IMR-90 (cell line): ENCODE results near the gene KCNJ6. TPM values are rescaled to one million over a fixed set of nuclear protein-coding genes. Genes with fewer than 3 reads are reported as not detected.

Experiments used
- ATAC-seq: fragments of 200-7000 bp; cut with Tn5 transposase; 2 replicates; pipeline ENCODE4 v1.9.1; 2020; ENCODE audit warnings: low read depth, mild to moderate bottlenecking, moderate library complexity
- BruUV-seq: library from RNA; stranded (reverse); fragments of 400-500 nt; replicated peaks from 2 replicates; lab custom pipeline; 2021; lab: Mats Ljungman, UMichigan
- CTCF ChIA-PET: fragments of 300-600 bp; formaldehyde crosslinking; extraction: SDS; loops from one replicate; lab custom pipeline; 2021; ENCODE audit warnings: antibody characterized with exemption; lab: Yijun Ruan, JAX
- POLR2A ChIA-PET: fragments of 300-600 bp; sonication (Branson Sonifier 250); formaldehyde crosslinking; loops from one replicate; lab custom pipeline; 2022; ENCODE audit warnings: antibody characterized with exemption; ENCODE audit not compliant: unreplicated experiment; lab: Charles Lee
- DNase-seq: peaks from one replicate; pipeline ENCODE4 v3.0.0; 2013
- H2AFZ ChIP-seq: replicated peaks from 2 replicates; pipeline ENCODE3; 2013; ENCODE audit warnings: low read length, mild to moderate bottlenecking; ENCODE audit not compliant: poor library complexity
- H2AK5ac ChIP-seq: 2 replicates; pipeline ENCODE4 v1.6.1; 2013; ENCODE audit warnings: low read depth, low read length, inconsistent platforms
- H2AK9ac ChIP-seq: replicated peaks from 2 replicates; pipeline ENCODE3; 2013; ENCODE audit warnings: mild to moderate bottlenecking, low read depth, low read length, moderate library complexity; ENCODE audit not compliant: poor library complexity
- H2BK120ac ChIP-seq: 2 replicates; pipeline ENCODE4 v1.6.1; 2013; ENCODE audit warnings: low read depth, low read length, inconsistent platforms
- H2BK15ac ChIP-seq: 3 replicates; pipeline ENCODE4 v1.6.1; 2013; ENCODE audit warnings: low read depth, low read length, inconsistent platforms
- H2BK20ac ChIP-seq: 2 replicates; pipeline ENCODE4 v1.6.1; 2013; ENCODE audit warnings: low read depth, mild to moderate bottlenecking, inconsistent platforms, low read length, moderate library complexity
- H2BK5ac ChIP-seq: 2 replicates; pipeline ENCODE4 v1.6.1; 2013; ENCODE audit warnings: mild to moderate bottlenecking, low read depth, low read length, inconsistent platforms; ENCODE audit not compliant: poor library complexity, severe bottlenecking
- H3K14ac ChIP-seq: replicated peaks from 2 replicates; pipeline ENCODE4 v1.6.1; 2013; ENCODE audit warnings: low read depth, low read length, inconsistent platforms
- H3K18ac ChIP-seq: 2 replicates; pipeline ENCODE4 v1.6.1; 2013; ENCODE audit warnings: low read depth, low read length, control low read depth
- H3K23ac ChIP-seq: 2 replicates; pipeline ENCODE4 v1.6.1; 2013; ENCODE audit warnings: low read depth, low read length, inconsistent platforms
- H3K27ac ChIP-seq: 2 replicates; pipeline ENCODE4 v1.5.1; 2013; ENCODE audit warnings: mild to moderate bottlenecking, control low read depth, low read length; ENCODE audit not compliant: insufficient read depth
- H3K27me3 ChIP-seq: 2 replicates; pipeline ENCODE4 v1.6.1; 2013; ENCODE audit warnings: low read length; ENCODE audit not compliant: control insufficient read depth, insufficient read depth
- H3K36me3 ChIP-seq: 2 replicates; pipeline ENCODE4 v1.6.1; 2013; ENCODE audit warnings: low read length, mixed read lengths; ENCODE audit not compliant: control insufficient read depth, insufficient read depth
- H3K4ac ChIP-seq: 2 replicates; pipeline ENCODE4 v1.6.1; 2013; ENCODE audit warnings: low read depth, low read length, inconsistent platforms
- H3K4me1 ChIP-seq: 2 replicates; pipeline ENCODE4 v1.6.1; 2013; ENCODE audit warnings: low read length, mixed read lengths; ENCODE audit not compliant: control insufficient read depth, insufficient read depth
- H3K4me2 ChIP-seq: 2 replicates; pipeline ENCODE4 v1.6.1; 2013; ENCODE audit warnings: low read depth, mild to moderate bottlenecking, control low read depth, low read length, moderate library complexity
- H3K4me3 ChIP-seq: 2 replicates; pipeline ENCODE4 v1.5.1; 2013; ENCODE audit warnings: low read depth, mild to moderate bottlenecking, control low read depth, low read length, moderate library complexity; ENCODE audit not compliant: insufficient read depth
- H3K56ac ChIP-seq: 2 replicates; pipeline ENCODE4 v1.6.1; 2013; ENCODE audit warnings: low read length, inconsistent platforms; ENCODE audit not compliant: insufficient read depth; ENCODE audit errors: extremely low read depth
- H3K79me1 ChIP-seq, 2 experiments: 2 replicates each; pipeline ENCODE4 v1.6.1; 2013; ENCODE audit warnings: low read length in 2 of 2, inconsistent platforms in 1 of 2, low read depth in 1 of 2
- H3K9ac ChIP-seq: 2 replicates; pipeline ENCODE4 v1.6.1; 2013; ENCODE audit warnings: low read depth, low read length, control low read depth
- H3K9me1 ChIP-seq: 2 replicates; pipeline ENCODE4 v1.6.1; 2013; ENCODE audit warnings: low read length, inconsistent platforms; ENCODE audit not compliant: insufficient read depth
- H3K9me3 ChIP-seq: 2 replicates; pipeline ENCODE4 v1.6.1; 2013; ENCODE audit warnings: low read length; ENCODE audit not compliant: control insufficient read depth, insufficient read depth
- H4K20me1 ChIP-seq: 2 replicates; pipeline ENCODE4 v1.6.1; 2013; ENCODE audit warnings: low read length, inconsistent platforms; ENCODE audit not compliant: insufficient read depth
- H4K5ac ChIP-seq: 2 replicates; pipeline ENCODE4 v1.6.1; 2013; ENCODE audit warnings: mild to moderate bottlenecking, low read depth, low read length, control low read depth
- H4K8ac ChIP-seq, 2 experiments: 2 replicates each; pipeline ENCODE4 v1.6.1; 2013; ENCODE audit warnings: low read depth in 2 of 2, low read length in 2 of 2, control low read depth in 1 of 2, inconsistent platforms in 1 of 2
- H4K91ac ChIP-seq: 2 replicates; pipeline ENCODE4 v1.6.1; 2013; ENCODE audit warnings: low read depth, low read length, inconsistent platforms; ENCODE audit not compliant: insufficient read depth
- FOS ChIP-seq: fragments of 150-350 bp; IDR thresholded peaks from 2 replicates; pipeline ENCODE4 v1.6.1; 2016; ENCODE audit warnings: low read depth, low read length
- MAZ ChIP-seq: IDR thresholded peaks from 2 replicates; pipeline ENCODE4 v1.6.1; 2012; ENCODE audit warnings: low read depth, mild to moderate bottlenecking, low read length, improper control_type of control experiment, moderate library complexity, borderline replicate concordance
- MXI1 ChIP-seq: IDR thresholded peaks from 2 replicates; pipeline ENCODE4 v1.6.1; 2012; ENCODE audit warnings: low read depth, mild to moderate bottlenecking, low read length, moderate library complexity, borderline replicate concordance
- NFE2L2 ChIP-seq: fragments of 150-350 bp; IDR thresholded peaks from 2 replicates; pipeline ENCODE4 v1.6.1; 2016; ENCODE audit warnings: low read depth, mild to moderate bottlenecking, low read length
- RAD21 ChIP-seq: IDR thresholded peaks from 2 replicates; pipeline ENCODE4 v1.6.1; 2012; ENCODE audit warnings: low read length, improper control_type of control experiment
- WGBS, 2 experiments: methylation state at CpG; one replicate each; pipeline versions ENCODE4 v1.1.5 to v1.1.7; 2013; ENCODE audit warnings: missing lambda C conversion rate in 2 of 2; ENCODE audit not compliant: insufficient read length in 1 of 2; ENCODE audit errors: extremely low coverage in 2 of 2; 5-methylcytosine and 5-hydroxymethylcytosine counted together
- dilution Hi-C: fragments of 300-500 bp; cut with HindIII; formaldehyde crosslinking; loops from one replicate; pipeline ENCODE4 v1.14.3; 2018; ENCODE audit warnings: low sequenced_read_pairs; ENCODE audit not compliant: unreplicated experiment
- in situ Hi-C: fragments of 300-500 bp; cut with MboI; formaldehyde crosslinking; loops from 3 replicates; pipeline ENCODE4 v1.14.3; 2019; ENCODE audit warnings: low sequenced_read_pairs, inconsistent platforms, mixed read lengths
- intact Hi-C: fragments of 100-400 bp; cut with micrococcal nuclease; formaldehyde crosslinking; loops from 2 replicates; pipeline ENCODE4 v1.10.0; 2022
- polyA plus RNA-seq, 3 experiments: library from polyadenylated mRNA; depleted of rRNA; stranded (reverse); fragments of >200 nt; gene quantifications; 2 replicates each; pipeline ENCODE4 v1.2.3, GENCODE V29; 2012; ENCODE audit warnings: low replicate concordance in 1 of 3
- total RNA-seq: library from RNA; depleted of rRNA; stranded (reverse); fragments of >200 nt; gene quantifications from 2 replicates; pipeline ENCODE4 v1.2.3, GENCODE V29; 2012
- TF ChIP-seq, protein P1 (sequence below): conservative IDR thresholded peaks from 2 replicates; pipeline ENCODE4 v1.5.1; 2012; ENCODE audit warnings: mild to moderate bottlenecking, low read depth, low read length, improper control_type of control experiment
- TF ChIP-seq, protein P2 (sequence below): fragments of 150-350 bp; IDR thresholded peaks from 2 replicates; pipeline ENCODE4 v1.6.1; 2017; ENCODE audit warnings: mild to moderate bottlenecking, antibody characterized with exemption, low read length, low read depth

The KCNJ6 gene
- total and polyA plus RNA-seq, 2 of the 4 experiments (the other 2 are of a cell fraction) = under 0.01 to 0.02 TPM

DNA sequence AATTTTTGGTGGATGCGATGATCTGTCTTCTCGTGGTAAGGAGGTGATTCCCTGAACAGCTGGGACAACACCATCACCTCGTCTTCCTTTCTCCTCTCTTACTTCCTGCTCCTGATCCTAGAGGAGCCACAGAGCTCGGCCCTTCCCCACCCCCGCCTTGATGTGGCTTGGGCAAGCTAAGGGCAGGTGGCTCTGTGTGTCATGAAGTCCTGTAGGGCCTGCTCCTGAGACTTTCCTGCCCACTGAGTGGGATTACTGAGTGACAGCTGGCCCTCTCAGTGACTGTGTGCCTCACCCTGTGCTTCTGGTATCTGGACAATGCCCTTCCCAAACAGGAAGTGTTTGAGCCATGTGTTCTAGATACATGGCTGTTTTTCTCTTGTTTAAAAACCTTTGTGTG, 153.0 kb downstream of the KCNJ6 start:
- Histone ChIP-seq H3K4me1 (peaks cover 2% of the 10 kb centered on the region), H3K4ac (0 out of 2 replicates have a peak overlapping the region, but pooled peaks have one; percentile 11), H3K4me3 (no peak overlapping the region), H3K23ac (no peak overlapping the region), H3K14ac (no peak overlapping the region), H2AK5ac (peak overlapping the region; percentile 67), H4K8ac (no peak overlapping the region), H3K36me3 (no peaks in the 10 kb centered on the region), H3K27ac (no peak overlapping the region), H2AK9ac (peak overlapping the region; percentile 42), H2BK15ac (no peak overlapping the region; the same call in 2 of the 3 replicates), H4K20me1 (no peaks in the 10 kb centered on the region), H4K5ac (no peak overlapping the region), H2AFZ (peak overlapping the region; percentile 33), H2BK20ac (no peak overlapping the region), H3K27me3 (no peaks in the 10 kb centered on the region; the same call in 1 of the 2 replicates), H3K4me2 (no peak overlapping the region), H3K9me1 (peaks cover 6% of the 10 kb centered on the region), H3K56ac (no peak overlapping the region), H2BK120ac (no peak overlapping the region), H3K9ac (no peak overlapping the region), H3K79me1 (no peaks in the 10 kb centered on the region), H3K9me3 (no peaks in the 10 kb centered on the region), H2BK5ac (no peak overlapping the region), H4K91ac (no peak overlapping the region), H3K18ac (no peak overlapping the region)
- TF ChIP-seq, protein P1, sequence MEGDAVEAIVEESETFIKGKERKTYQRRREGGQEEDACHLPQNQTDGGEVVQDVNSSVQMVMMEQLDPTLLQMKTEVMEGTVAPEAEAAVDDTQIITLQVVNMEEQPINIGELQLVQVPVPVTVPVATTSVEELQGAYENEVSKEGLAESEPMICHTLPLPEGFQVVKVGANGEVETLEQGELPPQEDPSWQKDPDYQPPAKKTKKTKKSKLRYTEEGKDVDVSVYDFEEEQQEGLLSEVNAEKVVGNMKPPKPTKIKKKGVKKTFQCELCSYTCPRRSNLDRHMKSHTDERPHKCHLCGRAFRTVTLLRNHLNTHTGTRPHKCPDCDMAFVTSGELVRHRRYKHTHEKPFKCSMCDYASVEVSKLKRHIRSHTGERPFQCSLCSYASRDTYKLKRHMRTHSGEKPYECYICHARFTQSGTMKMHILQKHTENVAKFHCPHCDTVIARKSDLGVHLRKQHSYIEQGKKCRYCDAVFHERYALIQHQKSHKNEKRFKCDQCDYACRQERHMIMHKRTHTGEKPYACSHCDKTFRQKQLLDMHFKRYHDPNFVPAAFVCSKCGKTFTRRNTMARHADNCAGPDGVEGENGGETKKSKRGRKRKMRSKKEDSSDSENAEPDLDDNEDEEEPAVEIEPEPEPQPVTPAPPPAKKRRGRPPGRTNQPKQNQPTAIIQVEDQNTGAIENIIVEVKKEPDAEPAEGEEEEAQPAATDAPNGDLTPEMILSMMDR = no peak
- TF ChIP-seq NFE2L2 = no peak
- no peak for TF ChIP-seq MXI1
- TF ChIP-seq, protein P2, sequence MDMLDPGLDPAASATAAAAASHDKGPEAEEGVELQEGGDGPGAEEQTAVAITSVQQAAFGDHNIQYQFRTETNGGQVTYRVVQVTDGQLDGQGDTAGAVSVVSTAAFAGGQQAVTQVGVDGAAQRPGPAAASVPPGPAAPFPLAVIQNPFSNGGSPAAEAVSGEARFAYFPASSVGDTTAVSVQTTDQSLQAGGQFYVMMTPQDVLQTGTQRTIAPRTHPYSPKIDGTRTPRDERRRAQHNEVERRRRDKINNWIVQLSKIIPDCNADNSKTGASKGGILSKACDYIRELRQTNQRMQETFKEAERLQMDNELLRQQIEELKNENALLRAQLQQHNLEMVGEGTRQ = no peak
- TF ChIP-seq MAZ = no peak
- TF ChIP-seq RAD21 = no peak
- no peak for TF ChIP-seq FOS
- no peak for DNase-seq
- dilution Hi-C loops (no loop called here), in situ Hi-C loops (no loop called here), intact Hi-C loops (no loop called here)
- no TSS peak for BruUV-seq
- ChIA-PET CTCF (no interaction called here), POLR2A (no interaction called here)
- WGBS, 2 experiments = 80% methylated on average over 2 of the region's 5 CpGs; no CpG with 5 or more reads in 1 of the 2 experiments
- no peak for ATAC-seq
